Ectodermal cell (in vitro differentiated cells): ENCODE results near the gene XYLT2.

Source experiments
- H3K27ac ChIP-seq: 2 replicates; pipeline ENCODE4 v1.7.0; 2013; ENCODE audit warnings: mild to moderate bottlenecking, low read depth, low read length; ENCODE audit not compliant: insufficient read depth, poor library complexity, severe bottlenecking
- H3K27me3 ChIP-seq: 2 replicates; pipeline ENCODE4 v1.7.0; 2013; ENCODE audit warnings: mild to moderate bottlenecking, low read length; ENCODE audit not compliant: insufficient read depth, control insufficient read depth, poor library complexity, severe bottlenecking
- H3K36me3 ChIP-seq: one replicate; pipeline ENCODE4 v1.7.0; 2013; ENCODE audit warnings: low read length; ENCODE audit not compliant: control insufficient read depth, insufficient read depth
- H3K4me1 ChIP-seq: one replicate; pipeline ENCODE4 v1.7.0; 2013; ENCODE audit warnings: low read length; ENCODE audit not compliant: control insufficient read depth, insufficient read depth
- H3K4me3 ChIP-seq: 2 replicates; pipeline ENCODE4 v1.7.0; 2013; ENCODE audit warnings: low read depth, low read length, control low read depth; ENCODE audit not compliant: insufficient read depth
- H3K9me3 ChIP-seq: 2 replicates; pipeline ENCODE4 v1.7.0; 2013; ENCODE audit warnings: mild to moderate bottlenecking, low read length, moderate library complexity; ENCODE audit not compliant: control insufficient read depth
- WGBS, 2 experiments: methylation state at CpG; one replicate each; pipeline ENCODE4 v1.1.7; 2013; ENCODE audit warnings: missing lambda C conversion rate in 2 of 2; 5-methylcytosine and 5-hydroxymethylcytosine counted together

The XYLT2 gene

GRCh38 chr17:50319306-50320004 is 26.5 kb upstream of the XYLT2 start:
- WGBS, 2 experiments: 89 to 91% methylated on average over 12 of the region's 12 CpGs

GRCh38 chr17:50322271-50322670 is 23.7 kb upstream of the XYLT2 start:
- no peaks in the 10 kb centered on the region for H3K36me3 ChIP-seq
- H3K4me3 ChIP-seq: no peak overlapping the region
- H3K4me1 ChIP-seq: peaks cover 8% of the 10 kb centered on the region
- 94 to 96% methylated on average over 7 of the region's 7 CpGs for WGBS, 2 experiments
- H3K27ac ChIP-seq: no peak overlapping the region
- no peaks in the 10 kb centered on the region for H3K27me3 ChIP-seq
- H3K9me3 ChIP-seq: no peaks in the 10 kb centered on the region

More at GRCh38 chr17:50319306-50320004, 26.5 kb upstream of the XYLT2 start:
- H3K27ac ChIP-seq: no peak overlapping the region
- H3K4me3 ChIP-seq: no peak overlapping the region
- no peaks in the 10 kb centered on the region for H3K36me3 ChIP-seq
- H3K9me3 ChIP-seq: no peaks in the 10 kb centered on the region
- H3K4me1 ChIP-seq: peaks cover 8% of the 10 kb centered on the region
- no peaks in the 10 kb centered on the region for H3K27me3 ChIP-seq

GRCh38 chr17:50323060-50323459 is 22.9 kb upstream of the XYLT2 start:
- Histone ChIP-seq H3K9me3 (no peaks in the 10 kb centered on the region), H3K36me3 (no peaks in the 10 kb centered on the region), H3K27ac (no peak overlapping the region), H3K27me3 (no peaks in the 10 kb centered on the region), H3K4me1 (peaks cover 8% of the 10 kb centered on the region), H3K4me3 (no peak overlapping the region)
- 90 to 94% methylated on average over 5 of the region's 5 CpGs for WGBS, 2 experiments

GRCh38 chr17:50325906-50326305 is 20.0 kb upstream of the XYLT2 start:
- Histone ChIP-seq H3K27me3 (no peaks in the 10 kb centered on the region), H3K4me3 (no peak overlapping the region), H3K4me1 (peaks cover 6% of the 10 kb centered on the region), H3K36me3 (no peaks in the 10 kb centered on the region), H3K9me3 (no peaks in the 10 kb centered on the region), H3K27ac (no peak overlapping the region)
- WGBS, 2 experiments: 84% methylated on average over 4 of the region's 4 CpGs

GRCh38 chr17:50326831-50327364 is 19.0 kb upstream of the XYLT2 start:
- no peaks in the 10 kb centered on the region for H3K9me3 ChIP-seq
- H3K27me3 ChIP-seq: no peaks in the 10 kb centered on the region
- no peak overlapping the region for H3K27ac ChIP-seq
- peaks cover 6% of the 10 kb centered on the region for H3K4me1 ChIP-seq
- H3K36me3 ChIP-seq: no peaks in the 10 kb centered on the region
- WGBS, 2 experiments: 90 to 93% methylated on average over 8 to 9 of the region's 9 CpGs
- no peak overlapping the region for H3K4me3 ChIP-seq

- peaks cover 6% of the 10 kb centered on the region for H3K4me1 ChIP-seq
Measured at GRCh38 chr17:50328363-50329325, 17.3 kb upstream of the XYLT2 start.

GRCh38 chr17:50329716-50330115 is 16.2 kb upstream of the XYLT2 start:
- Histone ChIP-seq H3K36me3 (no peaks in the 10 kb centered on the region), H3K9me3 (no peaks in the 10 kb centered on the region), H3K4me1 (peaks cover 6% of the 10 kb centered on the region), H3K4me3 (no peak overlapping the region), H3K27me3 (no peaks in the 10 kb centered on the region), H3K27ac (no peak overlapping the region)
- 92 to 94% methylated on average over 3 of the region's 3 CpGs for WGBS, 2 experiments

More at GRCh38 chr17:50328363-50329325, 17.3 kb upstream of the XYLT2 start:
- H3K4me3 ChIP-seq: no peak overlapping the region
- no peak overlapping the region for H3K27ac ChIP-seq
- WGBS, 2 experiments: 86 to 88% methylated on average over 21 of the region's 21 CpGs
- no peaks in the 10 kb centered on the region for H3K9me3 ChIP-seq
- no peaks in the 10 kb centered on the region for H3K36me3 ChIP-seq
- H3K27me3 ChIP-seq: no peaks in the 10 kb centered on the region

GRCh38 chr17:50330151-50330775 is 15.7 kb upstream of the XYLT2 start:
- no peaks in the 10 kb centered on the region for H3K9me3 ChIP-seq
- H3K4me3 ChIP-seq: no peak overlapping the region
- no peaks in the 10 kb centered on the region for H3K36me3 ChIP-seq
- WGBS, 2 experiments: 86 to 88% methylated on average over 11 of the region's 11 CpGs
- H3K4me1 ChIP-seq: peaks cover 6% of the 10 kb centered on the region
- H3K27ac ChIP-seq: no peak overlapping the region
- H3K27me3 ChIP-seq: no peaks in the 10 kb centered on the region

GRCh38 chr17:50331085-50331791 is 14.7 kb upstream of the XYLT2 start:
- Histone ChIP-seq H3K27ac (no peak overlapping the region), H3K4me1 (peaks cover 6% of the 10 kb centered on the region), H3K36me3 (no peaks in the 10 kb centered on the region), H3K9me3 (no peaks in the 10 kb centered on the region), H3K4me3 (no peak overlapping the region), H3K27me3 (no peaks in the 10 kb centered on the region)
- 94 to 96% methylated on average over 4 of the region's 4 CpGs for WGBS, 2 experiments
